Activated B cell treated with CpG ODN at 0.5 μM for 24 hours (primary cell): ENCODE measurements around the gene DKK3. TPM values are rescaled to one million over a fixed set of nuclear protein-coding genes. Genes with fewer than 3 reads are reported as not detected.

ENCODE experiments used
- ATAC-seq: fragments of 200-7000 bp; cut with Tn5 transposase; one replicate; pipeline ENCODE4 v1.10.0; 2021; ENCODE audit warnings: low read depth, mild to moderate bottlenecking, moderate library complexity
- CTCF ChIA-PET: fragments of 350-600 bp; sonication (Branson Sonifier 250); formaldehyde crosslinking; loops from one replicate; lab custom pipeline; 2021; ENCODE audit warnings: antibody characterized with exemption; lab: Charles Lee
- POLR2A ChIA-PET: fragments of 350-600 bp; sonication (Branson Sonifier 250); formaldehyde crosslinking; loops from one replicate; lab custom pipeline; 2021; ENCODE audit warnings: antibody characterized with exemption; lab: Charles Lee
- DNase-seq: peaks from one replicate; pipeline ENCODE4 v3.0.0; 2022
- H3K27ac Mint-ChIP-seq: one replicate; pipeline ENCODE4 v1.8.0; 2020; ENCODE audit warnings: mixed read lengths
- H3K27me3 Mint-ChIP-seq: one replicate; pipeline ENCODE4 v1.8.0; 2021; ENCODE audit warnings: mixed read lengths
- H3K36me3 Mint-ChIP-seq: one replicate; pipeline ENCODE4 v1.8.0; 2021; ENCODE audit warnings: low read depth, mixed read lengths
- H3K4me1 Mint-ChIP-seq: one replicate; pipeline ENCODE4 v1.8.0; 2021; ENCODE audit warnings: mixed read lengths
- H3K4me3 Mint-ChIP-seq: one replicate; pipeline ENCODE4 v1.8.0; 2020; ENCODE audit warnings: mild to moderate bottlenecking, mixed read lengths
- H3K9me3 Mint-ChIP-seq: one replicate; pipeline ENCODE4 v1.8.0; 2020; ENCODE audit warnings: mixed read lengths
- CTCF ChIP-seq: fragments of 200-600 bp; IDR thresholded peaks from one replicate; pipeline ENCODE4 v1.8.0; 2022; ENCODE audit warnings: antibody characterized with exemption, mild to moderate bottlenecking
- intact Hi-C: fragments of 100-400 bp; cut with micrococcal nuclease; formaldehyde crosslinking; loops from one replicate; pipeline ENCODE4 v1.15.1; 2024
- total RNA-seq: library from RNA; stranded (reverse); gene quantifications from 2 replicates; pipeline ENCODE4 v1.2.3, GENCODE V29; 2022

The DKK3 gene
- total RNA-seq, 1 donor from 2014 or later, result not detected

- peaks cover 31% of the 10 kb centered on the region for H3K27me3 Mint-ChIP-seq
- no peak for TF ChIP-seq CTCF
- ChIA-PET POLR2A (no interaction called here), CTCF (interaction anchor here (1.3 kb wide), 1 partner anchor 15 kb away, joined by 4 read pairs; no protein-coding TSS in a partner anchor)
- H3K4me3 Mint-ChIP-seq, result no peak overlapping the region
- no peaks in the 10 kb centered on the region for H3K36me3 Mint-ChIP-seq
- H3K9me3 Mint-ChIP-seq, result no peaks in the 10 kb centered on the region
- intact Hi-C loops, result no loop called here
- H3K27ac Mint-ChIP-seq, result no peak overlapping the region
- ATAC-seq (no peak), DNase-seq (no peak)
- H3K4me1 Mint-ChIP-seq, result no peaks in the 10 kb centered on the region
These were observed 21.4 kb upstream of the DKK3 start for GRCh38 chr11:12029738-12030363.

- ChIA-PET CTCF (interaction anchor here (1.3 kb wide), 1 partner anchor 16 kb away, joined by 4 read pairs; no protein-coding TSS in a partner anchor), POLR2A (no interaction called here)
- no peaks in the 10 kb centered on the region for H3K4me1 Mint-ChIP-seq
- no peak for DNase-seq
- peaks cover 28% of the 10 kb centered on the region for H3K27me3 Mint-ChIP-seq
- TF ChIP-seq CTCF, result no peak
- ATAC-seq, result no peak
- intact Hi-C loops, result no loop called here
- no peaks in the 10 kb centered on the region for H3K36me3 Mint-ChIP-seq
- H3K4me3 Mint-ChIP-seq, result no peak overlapping the region
- no peak overlapping the region for H3K27ac Mint-ChIP-seq
- peaks cover 6% of the 10 kb centered on the region for H3K9me3 Mint-ChIP-seq
These were observed 20.7 kb upstream of the DKK3 start for GRCh38 chr11:12029119-12029518.

GRCh38 chr11:12028303-12028702, 19.9 kb upstream of the DKK3 start:
- H3K4me1 Mint-ChIP-seq, result no peaks in the 10 kb centered on the region

GRCh38 chr11:12026331-12027211, 18.1 kb upstream of the DKK3 start:
- no peak for DNase-seq
- intact Hi-C loops, result no loop called here
- Mint-ChIP-seq H3K4me1 (no peaks in the 10 kb centered on the region), H3K27me3 (peaks cover 31% of the 10 kb centered on the region), H3K9me3 (peaks cover 12% of the 10 kb centered on the region), H3K36me3 (no peaks in the 10 kb centered on the region), H3K27ac (no peak overlapping the region), H3K4me3 (no peak overlapping the region)
- ATAC-seq, result no peak
- TF ChIP-seq CTCF, result no peak
- POLR2A ChIA-PET, result no interaction called here
- CTCF ChIA-PET, result no interaction called here

More at GRCh38 chr11:12028303-12028702, 19.9 kb upstream of the DKK3 start:
- ATAC-seq (no peak), DNase-seq (no peak)
- CTCF ChIA-PET, result interaction anchor here (1.3 kb wide), 1 partner anchor 17 kb away, joined by 4 read pairs; no protein-coding TSS in a partner anchor
- TF ChIP-seq CTCF, result no peak
- H3K36me3 Mint-ChIP-seq, result no peaks in the 10 kb centered on the region
- intact Hi-C loops, result no loop called here
- no peak overlapping the region for H3K27ac Mint-ChIP-seq
- H3K4me3 Mint-ChIP-seq, result no peak overlapping the region
- H3K27me3 Mint-ChIP-seq, result peaks cover 23% of the 10 kb centered on the region
- peaks cover 9% of the 10 kb centered on the region for H3K9me3 Mint-ChIP-seq
- POLR2A ChIA-PET, result no interaction called here
